ENCODE measurements around the gene ASIC1.

DNA sequence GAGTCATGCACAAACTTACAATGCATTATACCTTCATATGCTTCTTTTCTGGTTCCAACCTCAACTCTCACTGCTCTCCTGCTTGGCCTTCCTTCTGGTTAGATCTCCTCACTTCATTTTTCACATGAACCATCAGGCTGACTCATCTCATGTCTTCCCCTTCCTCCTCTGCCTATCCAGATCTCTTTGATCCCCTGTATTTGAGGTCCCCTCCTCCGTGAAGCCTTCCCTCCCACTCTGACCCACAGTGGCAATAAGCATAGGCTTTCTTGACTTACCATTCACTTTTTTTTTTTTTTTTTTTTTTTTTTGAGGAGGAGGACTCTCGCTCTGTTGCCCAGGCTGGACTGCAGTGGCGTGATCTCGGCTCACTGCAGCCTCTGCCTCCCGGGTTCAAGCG lies 14.7 kb upstream of the ASIC1 start:
- TF ChIP-seq, protein P1, sequence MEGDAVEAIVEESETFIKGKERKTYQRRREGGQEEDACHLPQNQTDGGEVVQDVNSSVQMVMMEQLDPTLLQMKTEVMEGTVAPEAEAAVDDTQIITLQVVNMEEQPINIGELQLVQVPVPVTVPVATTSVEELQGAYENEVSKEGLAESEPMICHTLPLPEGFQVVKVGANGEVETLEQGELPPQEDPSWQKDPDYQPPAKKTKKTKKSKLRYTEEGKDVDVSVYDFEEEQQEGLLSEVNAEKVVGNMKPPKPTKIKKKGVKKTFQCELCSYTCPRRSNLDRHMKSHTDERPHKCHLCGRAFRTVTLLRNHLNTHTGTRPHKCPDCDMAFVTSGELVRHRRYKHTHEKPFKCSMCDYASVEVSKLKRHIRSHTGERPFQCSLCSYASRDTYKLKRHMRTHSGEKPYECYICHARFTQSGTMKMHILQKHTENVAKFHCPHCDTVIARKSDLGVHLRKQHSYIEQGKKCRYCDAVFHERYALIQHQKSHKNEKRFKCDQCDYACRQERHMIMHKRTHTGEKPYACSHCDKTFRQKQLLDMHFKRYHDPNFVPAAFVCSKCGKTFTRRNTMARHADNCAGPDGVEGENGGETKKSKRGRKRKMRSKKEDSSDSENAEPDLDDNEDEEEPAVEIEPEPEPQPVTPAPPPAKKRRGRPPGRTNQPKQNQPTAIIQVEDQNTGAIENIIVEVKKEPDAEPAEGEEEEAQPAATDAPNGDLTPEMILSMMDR (IDR thresholded peaks at IDR 0.05) = no peak
- no peak for TF ChIP-seq POLR2A (IDR thresholded peaks at IDR 0.05)
- TF ChIP-seq EP300 (IDR thresholded peaks at IDR 0.05) = no peak

Data from stomach (tissue), 4 donors.